Keratinocyte (primary cell): Measurements from ENCODE around the gene HMGXB3. TPM values are rescaled to one million over a fixed set of nuclear protein-coding genes. Genes with fewer than 3 reads are reported as not detected.

Experiments
- DNase-seq: peaks from one replicate; pipeline ENCODE4 v3.0.0-alpha.2; 2011; ENCODE audit warnings: low read depth, missing footprints, low spot score
- FAIRE-seq: peaks from 2 replicates; lab custom pipeline; 2011; peaks lifted over from hg19 to GRCh38; lab: Jason Lieb, UNC
- H2AFZ ChIP-seq: 2 replicates; pipeline ENCODE4 v1.6.0; 2012; ENCODE audit warnings: low read length, control low read depth, inconsistent platforms; ENCODE audit not compliant: control insufficient read depth
- H3K27ac ChIP-seq: 2 replicates; pipeline ENCODE4 v1.5.1; 2011; ENCODE audit warnings: low read length; ENCODE audit not compliant: control insufficient read depth, insufficient read depth
- H3K27me3 ChIP-seq: 3 replicates; pipeline ENCODE4 v1.6.0; 2011; ENCODE audit warnings: low read length; ENCODE audit not compliant: control insufficient read depth, insufficient read depth; ENCODE audit errors: extremely low read depth
- H3K36me3 ChIP-seq, 2 experiments: 2 replicates in 1 of 2; 3 replicates in 1 of 2; pipeline ENCODE4 v1.5.1; 2011; ENCODE audit warnings: low read length in 2 of 2, mild to moderate bottlenecking in 1 of 2; ENCODE audit not compliant: control insufficient read depth in 2 of 2, insufficient read depth in 2 of 2; ENCODE audit errors: extremely low read depth in 1 of 2
- H3K4me1 ChIP-seq: 3 replicates; pipeline ENCODE4 v1.5.1; 2011; ENCODE audit warnings: low read length; ENCODE audit not compliant: control insufficient read depth, insufficient read depth; ENCODE audit errors: extremely low read depth
- H3K4me2 ChIP-seq: 3 replicates; pipeline ENCODE4 v1.6.0; 2011; ENCODE audit warnings: low read depth, low read length; ENCODE audit not compliant: control insufficient read depth, insufficient read depth; ENCODE audit errors: extremely low read depth
- H3K4me3 ChIP-seq, 3 experiments: fragments of 200-600 bp in 1 of 3; sonication (generic) in 1 of 3; 2 replicates in 2 of 3; 3 replicates in 1 of 3; pipeline ENCODE4 v1.5.1; 2011 to 2016; ENCODE audit warnings: low read length in 3 of 3, mild to moderate bottlenecking in 3 of 3, control low read depth in 2 of 3, inconsistent platforms in 1 of 3, low read depth in 1 of 3, mixed read lengths in 1 of 3, mixed run types in 1 of 3, moderate library complexity in 1 of 3; ENCODE audit not compliant: control insufficient read depth in 2 of 3, insufficient read depth in 2 of 3; ENCODE audit errors: extremely low read depth in 1 of 3
- H3K79me2 ChIP-seq: 2 replicates; pipeline ENCODE4 v1.6.0; 2012; ENCODE audit warnings: low read length; ENCODE audit not compliant: control insufficient read depth, insufficient read depth
- H3K9ac ChIP-seq: 3 replicates; pipeline ENCODE4 v1.6.0; 2011; ENCODE audit warnings: low read length; ENCODE audit not compliant: control insufficient read depth, insufficient read depth; ENCODE audit errors: extremely low read depth
- H3K9me1 ChIP-seq: 3 replicates; pipeline ENCODE4 v1.6.0; 2011; ENCODE audit warnings: low read length; ENCODE audit not compliant: control insufficient read depth, insufficient read depth; ENCODE audit errors: extremely low read depth
- H3K9me3 ChIP-seq: 2 replicates; pipeline ENCODE4 v1.5.1; 2012; ENCODE audit warnings: low read depth, low read length; ENCODE audit not compliant: control insufficient read depth
- H4K20me1 ChIP-seq: 3 replicates; pipeline ENCODE4 v1.6.0; 2011; ENCODE audit warnings: low read length; ENCODE audit not compliant: control insufficient read depth, insufficient read depth; ENCODE audit errors: extremely low read depth
- EZH2 ChIP-seq: IDR thresholded peaks from one replicate; pipeline ENCODE4 v1.6.1; 2012; ENCODE audit warnings: inconsistent platforms, mild to moderate bottlenecking, low read length, moderate library complexity
- dilution Hi-C: fragments of 300-500 bp; cut with MboI; formaldehyde crosslinking; loops from one replicate; pipeline ENCODE4 v1.7.0; 2020; ENCODE audit warnings: low sequenced_read_pairs; ENCODE audit not compliant: extremely low pct_ligation_motif_present
- polyA plus RNA-seq, 5 experiments: library from polyadenylated mRNA; depleted of rRNA in 3 of 5; stranded (reverse) in 3 of 5; stranded (forward) in 1 of 5; unstranded in 1 of 5; fragments of >200 nt; gene quantifications; 1 replicate in 1 of 5; 2 replicates in 3 of 5; 3 replicates in 1 of 5; pipeline versions ENCODE4 v1.2.1 to v1.2.3, GENCODE V29; 2011 to 2012; ENCODE audit warnings: missing spikeins in 2 of 5, low read depth in 1 of 5, low replicate concordance in 1 of 5
- TF ChIP-seq, protein P1 (sequence below), 3 experiments: IDR thresholded peaks in 1 of 3; conservative IDR thresholded peaks in 1 of 3; optimal IDR thresholded peaks in 1 of 3; 2 replicates in 2 of 3; 3 replicates in 1 of 3; pipeline versions ENCODE3 to v1.5.1; 2011; ENCODE audit warnings: low read length in 3 of 3, mild to moderate bottlenecking in 3 of 3, moderate library complexity in 2 of 3, control low read depth in 1 of 3, inconsistent platforms in 1 of 3; ENCODE audit not compliant: insufficient read depth in 2 of 3; ENCODE audit errors: extremely low read depth in 1 of 3

The HMGXB3 gene
- polyA plus RNA-seq, 1 donor (not counting 4 experiments of a cell fraction or from before 2014, with no cell fraction given): 39.4 TPM

DNA sequence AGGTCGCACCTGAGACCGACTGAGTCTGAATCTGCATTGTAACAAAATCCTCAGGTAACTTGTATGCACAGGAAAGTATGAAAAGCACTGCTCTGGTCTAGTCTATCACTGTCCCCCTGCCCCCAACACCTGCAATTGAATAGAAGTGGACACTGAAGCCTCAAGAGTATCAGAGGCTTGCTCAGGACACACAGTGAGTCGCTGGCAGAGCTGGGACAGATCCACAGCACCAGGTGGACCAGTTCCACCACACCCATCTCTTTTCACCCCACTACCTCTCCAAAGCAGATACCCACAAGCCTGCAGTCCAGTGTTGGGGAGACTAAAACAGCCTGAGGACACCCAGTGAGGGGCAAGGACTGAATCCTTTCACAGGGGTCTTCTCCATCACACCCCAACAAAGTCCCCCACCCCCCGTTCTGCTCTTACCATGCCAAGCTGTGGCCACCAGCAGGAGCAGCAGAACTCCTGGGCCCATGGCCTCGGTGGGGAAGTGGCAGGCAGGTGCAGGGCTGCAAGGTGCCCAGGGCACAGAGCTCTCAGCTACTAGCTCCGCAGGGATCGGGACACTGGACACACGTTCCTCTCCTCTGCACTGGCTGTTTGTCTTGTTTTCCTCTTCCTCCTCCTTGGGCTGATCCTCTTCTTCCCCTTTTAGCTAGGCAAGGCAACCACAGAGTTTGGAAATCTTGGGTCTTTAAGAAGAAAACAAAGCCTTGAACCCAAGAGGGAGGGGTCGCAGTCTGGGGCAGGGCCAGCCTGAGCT is 85.6 kb downstream of the HMGXB3 start, which contains the start of gene CSF1R:
Gene CSF1R (minus strand): TSS at position 605 of the 766 bp plus-strand sequence. CDS start 127 bp downstream, at position 478.
- Histone ChIP-seq H3K79me2 (no peaks in the 10 kb centered on the region), H3K9me1 (no peaks in the 10 kb centered on the region), H3K36me3 (no peaks in the 10 kb centered on the region), H3K27ac (no peak within 1 kb of the TSS), H3K27me3 (peaks cover 35% of the 10 kb centered on the region), H2AFZ (no peak within 1 kb of the TSS), H4K20me1 (no peaks in the 10 kb centered on the region), H3K9me3 (no peaks in the 10 kb centered on the region), H3K4me2 (no peak within 1 kb of the TSS), H3K9ac (no peak within 1 kb of the TSS), H3K4me3 (no peak within 1 kb of the TSS), H3K4me1 (no peaks in the 10 kb centered on the region)
- DNase-seq: no peak
- dilution Hi-C loops: no loop called here
- no peak for FAIRE-seq
- TF ChIP-seq EZH2: no peak

- Histone ChIP-seq H3K4me1 (no peaks in the 10 kb centered on the region), H2AFZ (no peak overlapping the region)
Measured at GRCh38 chr5:150092159-150092787, 91.7 kb downstream of the HMGXB3 start.

More at GRCh38 chr5:150092159-150092787, 91.7 kb downstream of the HMGXB3 start:
- FAIRE-seq (no peak), DNase-seq (no peak)
- no peak overlapping the region for H3K27ac ChIP-seq
- no peak overlapping the region for H3K4me2 ChIP-seq
- TF ChIP-seq, protein P1, sequence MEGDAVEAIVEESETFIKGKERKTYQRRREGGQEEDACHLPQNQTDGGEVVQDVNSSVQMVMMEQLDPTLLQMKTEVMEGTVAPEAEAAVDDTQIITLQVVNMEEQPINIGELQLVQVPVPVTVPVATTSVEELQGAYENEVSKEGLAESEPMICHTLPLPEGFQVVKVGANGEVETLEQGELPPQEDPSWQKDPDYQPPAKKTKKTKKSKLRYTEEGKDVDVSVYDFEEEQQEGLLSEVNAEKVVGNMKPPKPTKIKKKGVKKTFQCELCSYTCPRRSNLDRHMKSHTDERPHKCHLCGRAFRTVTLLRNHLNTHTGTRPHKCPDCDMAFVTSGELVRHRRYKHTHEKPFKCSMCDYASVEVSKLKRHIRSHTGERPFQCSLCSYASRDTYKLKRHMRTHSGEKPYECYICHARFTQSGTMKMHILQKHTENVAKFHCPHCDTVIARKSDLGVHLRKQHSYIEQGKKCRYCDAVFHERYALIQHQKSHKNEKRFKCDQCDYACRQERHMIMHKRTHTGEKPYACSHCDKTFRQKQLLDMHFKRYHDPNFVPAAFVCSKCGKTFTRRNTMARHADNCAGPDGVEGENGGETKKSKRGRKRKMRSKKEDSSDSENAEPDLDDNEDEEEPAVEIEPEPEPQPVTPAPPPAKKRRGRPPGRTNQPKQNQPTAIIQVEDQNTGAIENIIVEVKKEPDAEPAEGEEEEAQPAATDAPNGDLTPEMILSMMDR (optimal IDR thresholded peaks at IDR 0.05 in 1 of 3, IDR thresholded peaks at IDR 0.05 in 1 of 3, conservative IDR thresholded peaks at IDR 0.05 in 1 of 3; ENCODE audit: extremely low read depth in 1 of 3, insufficient read depth in 2 of 3, low read length in 3 of 3): no peak
- no peaks in the 10 kb centered on the region for H3K79me2 ChIP-seq
- H3K4me3 ChIP-seq: no peak overlapping the region
- H3K27me3 ChIP-seq: peaks cover 6% of the 10 kb centered on the region
- H3K9me1 ChIP-seq: no peaks in the 10 kb centered on the region
- dilution Hi-C loops: no loop called here
- no peak overlapping the region for H3K9ac ChIP-seq
- H4K20me1 ChIP-seq: no peaks in the 10 kb centered on the region
- H3K36me3 ChIP-seq: no peaks in the 10 kb centered on the region
- H3K9me3 ChIP-seq: no peaks in the 10 kb centered on the region
